ENCODE results near the gene EPHB3. TPM values are rescaled to one million over a fixed set of nuclear protein-coding genes. Genes with fewer than 3 reads are reported as not detected.

EPHB3 gene
- total RNA-seq, 2 donors from 2014 or later, result 7.9 to 10.1 TPM

DNA sequence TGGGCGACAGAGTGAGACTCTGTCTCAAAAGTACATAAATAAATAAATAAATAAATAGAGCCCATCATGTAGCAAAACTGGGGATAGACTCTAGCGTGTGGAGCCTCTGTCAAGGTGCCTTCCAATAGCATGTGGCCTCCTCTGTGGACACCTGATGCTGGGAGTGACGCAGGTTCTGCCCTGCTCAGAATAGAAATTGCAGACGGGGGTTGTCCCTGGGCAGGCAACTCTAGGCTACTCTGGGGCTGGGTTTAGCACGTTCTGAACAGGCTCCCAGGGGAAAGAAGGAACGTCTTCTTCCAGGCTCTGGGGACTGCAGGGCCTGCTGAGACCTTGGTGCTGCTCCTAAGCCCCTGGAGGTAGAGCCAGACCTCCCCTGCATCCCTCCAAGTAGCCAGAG lies 65.3 kb downstream of the EPHB3 start:
- H3K9me3 ChIP-seq, result no peaks in the 10 kb centered on the region
- H3K27me3 ChIP-seq, result no peaks in the 10 kb centered on the region
- H3K27ac ChIP-seq, result no peak overlapping the region
- TF ChIP-seq, protein P1, sequence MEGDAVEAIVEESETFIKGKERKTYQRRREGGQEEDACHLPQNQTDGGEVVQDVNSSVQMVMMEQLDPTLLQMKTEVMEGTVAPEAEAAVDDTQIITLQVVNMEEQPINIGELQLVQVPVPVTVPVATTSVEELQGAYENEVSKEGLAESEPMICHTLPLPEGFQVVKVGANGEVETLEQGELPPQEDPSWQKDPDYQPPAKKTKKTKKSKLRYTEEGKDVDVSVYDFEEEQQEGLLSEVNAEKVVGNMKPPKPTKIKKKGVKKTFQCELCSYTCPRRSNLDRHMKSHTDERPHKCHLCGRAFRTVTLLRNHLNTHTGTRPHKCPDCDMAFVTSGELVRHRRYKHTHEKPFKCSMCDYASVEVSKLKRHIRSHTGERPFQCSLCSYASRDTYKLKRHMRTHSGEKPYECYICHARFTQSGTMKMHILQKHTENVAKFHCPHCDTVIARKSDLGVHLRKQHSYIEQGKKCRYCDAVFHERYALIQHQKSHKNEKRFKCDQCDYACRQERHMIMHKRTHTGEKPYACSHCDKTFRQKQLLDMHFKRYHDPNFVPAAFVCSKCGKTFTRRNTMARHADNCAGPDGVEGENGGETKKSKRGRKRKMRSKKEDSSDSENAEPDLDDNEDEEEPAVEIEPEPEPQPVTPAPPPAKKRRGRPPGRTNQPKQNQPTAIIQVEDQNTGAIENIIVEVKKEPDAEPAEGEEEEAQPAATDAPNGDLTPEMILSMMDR (IDR thresholded peaks at IDR 0.05), result no peak
- no peak for TF ChIP-seq POLR2A (IDR thresholded peaks at IDR 0.05)
- DNase-seq (no peak), ATAC-seq (no peak)
- H3K36me3 ChIP-seq (replicated peaks in 1 of 2; ENCODE audit: insufficient read depth in 1 of 2, low read depth in 2 of 2), result no peaks in the 10 kb centered on the region
- intact Hi-C loops (cut with DNase I), result no loop called here
- no peaks in the 10 kb centered on the region for H3K4me1 ChIP-seq
- no peak overlapping the region for H3K4me3 ChIP-seq
- 78 to 79% methylated on average over 6 of the region's 6 CpGs for WGBS, 2 donors

DNA sequence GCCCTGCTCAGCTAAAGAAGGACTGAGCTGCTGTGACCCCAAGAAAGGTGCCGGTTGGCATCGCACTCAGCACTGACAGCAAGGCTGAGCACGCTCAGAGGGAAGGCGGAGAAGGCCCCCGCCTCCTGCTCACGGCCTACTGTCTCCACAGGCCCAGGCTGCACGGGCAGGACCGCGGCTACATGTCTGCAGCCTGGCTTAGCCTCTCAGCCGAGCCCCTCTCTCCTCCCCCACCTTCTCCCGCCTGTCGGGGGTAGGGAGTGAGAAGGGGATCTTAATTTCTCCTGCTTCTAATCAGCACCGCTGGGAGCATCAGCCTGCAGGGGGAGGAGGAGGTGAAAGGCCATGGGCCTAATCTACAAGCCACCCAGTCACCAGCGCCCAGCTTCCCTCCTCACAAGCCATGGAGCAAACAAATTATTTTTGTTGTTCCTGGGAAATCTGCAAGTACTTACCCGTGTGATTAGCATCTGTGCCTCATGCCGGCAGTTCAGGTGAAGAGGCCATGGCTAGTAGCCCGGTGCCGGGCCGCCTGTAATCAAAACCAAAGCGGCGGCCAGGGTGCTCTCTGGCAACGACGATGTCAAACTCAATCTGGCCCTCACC lies 68.1 kb downstream of the EPHB3 start:
- H3K9me3 ChIP-seq, result no peaks in the 10 kb centered on the region
- TF ChIP-seq POLR2A (IDR thresholded peaks at IDR 0.05), result no peak
- TF ChIP-seq, protein P1 (IDR thresholded peaks at IDR 0.05), result no peak
- 84 to 96% methylated on average over 10 to 23 of the region's 23 CpGs for WGBS, 2 donors
- no peaks in the 10 kb centered on the region for H3K36me3 ChIP-seq (replicated peaks in 1 of 2; ENCODE audit: insufficient read depth in 1 of 2, low read depth in 2 of 2)
- ATAC-seq, result no peak
- intact Hi-C loops (cut with DNase I), result no loop called here
- H3K27ac ChIP-seq, result no peak overlapping the region
- no peak overlapping the region for H3K4me3 ChIP-seq
- no peak for DNase-seq
- H3K4me1 ChIP-seq, result no peaks in the 10 kb centered on the region
- H3K27me3 ChIP-seq, result no peaks in the 10 kb centered on the region

DNA sequence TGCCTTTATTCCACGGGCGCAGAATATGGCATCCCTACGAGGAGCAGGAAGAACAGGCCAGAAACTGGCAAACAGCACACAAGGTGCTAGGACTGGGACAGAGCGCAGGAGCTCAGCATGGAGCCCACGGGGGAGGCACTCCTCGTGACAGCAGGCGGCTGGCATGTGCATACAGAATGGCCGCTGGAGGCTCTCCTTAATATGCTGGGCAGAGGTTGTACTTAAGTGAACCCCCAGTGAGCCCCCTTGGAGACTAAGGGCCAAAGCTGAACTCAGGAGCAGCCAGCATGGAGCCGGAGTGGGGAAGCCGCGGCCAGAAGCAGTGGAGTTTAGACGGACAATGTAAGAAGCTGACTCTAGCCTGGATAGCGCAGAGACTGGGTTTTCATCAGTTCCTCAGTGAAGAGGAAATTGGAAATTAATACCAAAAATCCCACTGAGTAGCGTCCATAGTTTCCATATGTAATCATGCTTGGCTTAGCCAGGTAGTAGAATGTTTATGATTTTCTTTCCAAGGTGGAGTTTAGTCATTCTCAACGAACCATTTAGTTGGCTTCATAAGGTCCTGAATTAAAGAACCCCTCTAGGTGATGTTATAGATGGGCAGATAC lies 69.4 kb downstream of the EPHB3 start:
- ATAC-seq (no peak), DNase-seq (no peak)
- TF ChIP-seq, protein P1 (IDR thresholded peaks at IDR 0.05), result no peak
- no peak for TF ChIP-seq POLR2A (IDR thresholded peaks at IDR 0.05)
- no peak overlapping the region for H3K27ac ChIP-seq
- WGBS, 2 donors, result 89% methylated on average over 10 to 15 of the region's 15 CpGs
- no peaks in the 10 kb centered on the region for H3K9me3 ChIP-seq
- no peaks in the 10 kb centered on the region for H3K36me3 ChIP-seq (replicated peaks in 1 of 2; ENCODE audit: insufficient read depth in 1 of 2, low read depth in 2 of 2)
- intact Hi-C loops (cut with DNase I), result no loop called here
- H3K4me1 ChIP-seq, result no peaks in the 10 kb centered on the region
- H3K4me3 ChIP-seq, result no peak overlapping the region
- H3K27me3 ChIP-seq, result no peaks in the 10 kb centered on the region

DNA sequence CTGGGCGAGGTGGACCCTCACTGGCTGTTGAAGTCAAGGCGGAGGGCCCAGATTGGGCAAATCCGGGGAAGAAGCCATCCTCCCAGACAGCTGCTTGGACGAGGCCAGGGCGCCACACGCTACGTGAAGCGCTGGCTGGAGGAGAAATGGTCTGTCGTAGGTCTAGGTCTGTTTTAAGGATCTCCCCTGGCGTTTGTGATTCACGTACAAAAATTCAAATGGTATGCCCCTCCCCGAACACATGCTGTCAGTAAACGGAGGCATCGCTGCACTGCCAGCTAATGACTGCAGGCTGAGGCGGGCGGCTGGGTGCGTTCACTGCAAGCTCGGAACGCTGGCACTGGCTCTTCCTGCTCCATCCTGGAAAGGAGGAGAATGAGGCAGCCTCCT lies 69.9 kb downstream of the EPHB3 start:
- intact Hi-C loops (cut with DNase I), result no loop called here
- no peaks in the 10 kb centered on the region for H3K27me3 ChIP-seq
- no peak overlapping the region for H3K27ac ChIP-seq
- no peaks in the 10 kb centered on the region for H3K4me1 ChIP-seq
- no peaks in the 10 kb centered on the region for H3K9me3 ChIP-seq
- 74 to 79% methylated on average over 11 to 19 of the region's 19 CpGs for WGBS, 2 donors
- TF ChIP-seq, protein P1 (IDR thresholded peaks at IDR 0.05), result no peak
- TF ChIP-seq POLR2A (IDR thresholded peaks at IDR 0.05), result no peak
- ATAC-seq (no peak), DNase-seq (no peak)
- no peak overlapping the region for H3K4me3 ChIP-seq
- H3K36me3 ChIP-seq (replicated peaks in 1 of 2; ENCODE audit: insufficient read depth in 1 of 2, low read depth in 2 of 2), result no peaks in the 10 kb centered on the region

Other genes with a start within 250 kb of the EPHB3 start
- 100 to 1,000 TPM; 146 to 213 TPM for gene EIF4G1, start 247.2 kb upstream of the EPHB3 start, total RNA-seq
- gene FAM131A, start 224.2 kb upstream of the EPHB3 start, total RNA-seq, result 10 to 100 TPM; 11.5 to 13.5 TPM
- 10 to 100 TPM in 1 of 2 donors, 1 to 10 TPM in 1; 7.5 to 12.2 TPM for gene CLCN2, start 200.2 kb upstream of the EPHB3 start, total RNA-seq
- gene POLR2H, start 200.1 kb upstream of the EPHB3 start, total RNA-seq, result 100 to 1,000 TPM in 1 of 2 donors, 10 to 100 TPM in 1; 32.4 to 137 TPM
- not detected for gene THPO, start 183.6 kb upstream of the EPHB3 start, total RNA-seq
- 10 to 100 TPM; 47.2 to 50.4 TPM for gene CHRD, start 181.7 kb upstream of the EPHB3 start, total RNA-seq
- 10 to 100 TPM; 21.8 to 31.1 TPM for gene MAGEF1, start 150.3 kb downstream of the EPHB3 start, total RNA-seq